BLaER1 (cell line): ENCODE data around the gene MCF2L.
A peak's percentile ranks its signal among the peaks of the same experiment; 100 is the strongest.

Experiments used
- H3K27ac ChIP-seq: shearing (Covaris generic); formaldehyde crosslinking; 2 replicates; pipeline ENCODE4 v1.8.1; 2022
- H3K27me3 ChIP-seq: shearing (Covaris generic); formaldehyde crosslinking; 2 replicates; pipeline ENCODE4 v1.8.1; 2022
- H3K36me3 ChIP-seq: shearing (Covaris generic); formaldehyde crosslinking; 2 replicates; pipeline ENCODE4 v1.8.1; 2022
- H3K4me1 ChIP-seq: shearing (Covaris generic); formaldehyde crosslinking; 2 replicates; pipeline ENCODE4 v1.8.1; 2022
- H3K4me2 ChIP-seq: shearing (Covaris generic); formaldehyde crosslinking; 2 replicates; pipeline ENCODE4 v1.8.1; 2022
- H3K4me3 ChIP-seq: shearing (Covaris generic); formaldehyde crosslinking; 2 replicates; pipeline ENCODE4 v1.8.1; 2022
- H3K9ac ChIP-seq: shearing (Covaris generic); formaldehyde crosslinking; 2 replicates; pipeline ENCODE4 v1.8.1; 2022
- H3K9me3 ChIP-seq: shearing (Covaris generic); formaldehyde crosslinking; 2 replicates; pipeline ENCODE4 v1.8.1; 2022
- H4K20me1 ChIP-seq: shearing (Covaris generic); formaldehyde crosslinking; 2 replicates; pipeline ENCODE4 v1.8.1; 2022
- Cebpa-rat ChIP-seq: shearing (Covaris generic); IDR thresholded peaks from 2 replicates; pipeline ENCODE4 v1.8.1; 2022

The MCF2L gene

DNA sequence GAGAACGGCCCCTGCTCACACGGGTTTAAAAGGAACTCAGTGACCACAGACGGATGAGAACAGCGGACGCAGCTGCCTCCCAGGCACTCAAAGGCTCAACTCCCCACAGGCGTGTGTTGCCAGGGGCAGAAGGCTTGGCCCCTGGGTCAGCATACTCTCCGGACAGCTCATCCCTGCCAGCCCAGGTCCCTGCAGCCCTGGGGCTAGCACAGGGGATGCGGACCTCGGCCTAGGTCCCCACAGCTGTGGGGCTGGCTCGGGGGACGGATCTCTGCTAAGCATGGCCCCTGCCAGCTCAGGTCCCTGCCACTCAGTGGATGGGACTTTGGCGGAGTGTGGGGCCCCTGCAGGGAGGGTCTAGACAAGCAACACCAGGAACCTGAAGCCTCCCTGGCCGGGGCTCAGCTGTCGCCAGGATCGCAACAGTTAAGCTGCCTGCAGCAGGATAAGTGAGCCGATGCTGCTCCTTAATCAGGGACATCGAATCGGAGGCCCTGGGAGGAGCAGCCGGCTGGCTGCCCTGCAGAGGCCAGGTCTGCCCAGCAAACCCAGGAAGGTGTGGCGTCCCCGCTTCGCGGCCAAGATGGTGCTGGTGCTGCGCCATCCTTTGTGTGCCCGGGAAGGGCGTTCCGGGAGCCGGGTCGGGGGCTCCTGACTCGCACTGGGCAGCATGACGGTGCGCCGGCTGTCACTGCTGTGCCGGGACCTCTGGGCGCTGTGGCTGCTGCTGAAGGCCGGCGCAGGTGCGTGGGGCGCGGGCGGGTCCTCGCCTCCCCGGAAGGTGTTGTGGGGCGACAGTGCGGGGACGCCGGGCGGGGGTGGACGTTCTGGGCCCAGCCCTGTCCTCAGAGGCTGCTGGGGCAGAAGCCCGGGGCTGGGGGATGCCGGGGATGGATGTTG, 32.5 kb downstream of the MCF2L start:
- peak overlapping the region; percentile 57 for H3K9ac ChIP-seq
- no peak for TF ChIP-seq Cebpa-rat

DNA sequence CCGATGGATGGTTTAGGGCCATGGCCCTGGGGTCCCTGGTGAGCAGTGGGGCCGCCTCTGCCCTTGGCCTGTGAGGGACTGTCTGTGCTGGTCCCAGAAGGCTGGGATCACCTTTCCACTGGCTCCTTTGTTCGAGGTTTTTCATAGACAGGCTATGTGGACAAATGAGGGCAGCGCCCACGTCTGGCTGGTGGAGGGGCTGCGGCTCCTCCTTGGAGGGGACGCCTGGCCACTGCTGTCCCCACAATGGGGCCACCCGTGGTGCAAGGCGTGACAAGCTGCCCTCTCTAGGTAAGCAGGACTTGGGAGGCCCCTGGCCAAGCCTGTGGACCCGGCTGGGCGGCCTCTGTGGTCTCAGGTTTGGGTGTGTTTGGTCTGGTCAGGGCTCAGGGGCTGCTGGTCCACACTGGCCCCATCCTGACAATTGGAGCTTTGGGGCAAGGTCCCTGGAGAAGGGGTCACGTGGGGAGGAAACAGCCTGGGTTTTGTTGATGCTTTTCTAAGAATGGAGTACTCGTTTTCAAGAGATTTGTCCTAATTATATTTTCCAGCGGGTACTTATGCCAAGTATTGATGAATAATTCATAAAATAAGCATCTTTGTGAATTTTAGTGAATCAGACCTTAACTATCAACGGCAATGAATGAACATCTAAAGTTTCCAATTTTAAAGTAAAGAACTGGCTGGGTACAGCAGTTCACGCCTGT, 33.3 kb downstream of the MCF2L start:
- Histone ChIP-seq H3K9ac (no peak overlapping the region), H3K4me2 (peak overlapping the region; percentile 91), H3K4me1 (peaks cover 89% of the 10 kb centered on the region), H3K27me3 (peaks cover 70% of the 10 kb centered on the region), H3K9me3 (no peaks in the 10 kb centered on the region), H3K36me3 (no peaks in the 10 kb centered on the region), H3K27ac (no peak overlapping the region), H3K4me3 (no peak overlapping the region), H4K20me1 (peaks cover 52% of the 10 kb centered on the region)
- no peak for TF ChIP-seq Cebpa-rat

More for the DNA sequence above, 32.5 kb downstream of the MCF2L start:
- Histone ChIP-seq H3K36me3 (no peaks in the 10 kb centered on the region), H3K4me2 (peak overlapping the region; percentile 91), H3K4me3 (peak overlapping the region; percentile 57), H3K9me3 (no peaks in the 10 kb centered on the region), H4K20me1 (peaks cover 43% of the 10 kb centered on the region), H3K4me1 (peaks cover 89% of the 10 kb centered on the region), H3K27me3 (peaks cover 70% of the 10 kb centered on the region), H3K27ac (peak overlapping the region; percentile 53)

- Histone ChIP-seq H4K20me1 (peaks cover 55% of the 10 kb centered on the region), H3K4me3 (no peak overlapping the region), H3K9me3 (no peaks in the 10 kb centered on the region), H3K27ac (no peak overlapping the region), H3K4me1 (peaks cover 83% of the 10 kb centered on the region), H3K9ac (no peak overlapping the region), H3K4me2 (peak overlapping the region; percentile 91), H3K27me3 (peaks cover 67% of the 10 kb centered on the region), H3K36me3 (no peaks in the 10 kb centered on the region)
- TF ChIP-seq Cebpa-rat = no peak
These were observed 33.9 kb downstream of the MCF2L start for GRCh38 chr13:113002913-113003290.

- no peak for TF ChIP-seq Cebpa-rat
- H3K27me3 ChIP-seq = peaks cover 62% of the 10 kb centered on the region
- H4K20me1 ChIP-seq = peaks cover 61% of the 10 kb centered on the region
These were observed 35.1 kb downstream of the MCF2L start for GRCh38 chr13:113004126-113004525.

DNA sequence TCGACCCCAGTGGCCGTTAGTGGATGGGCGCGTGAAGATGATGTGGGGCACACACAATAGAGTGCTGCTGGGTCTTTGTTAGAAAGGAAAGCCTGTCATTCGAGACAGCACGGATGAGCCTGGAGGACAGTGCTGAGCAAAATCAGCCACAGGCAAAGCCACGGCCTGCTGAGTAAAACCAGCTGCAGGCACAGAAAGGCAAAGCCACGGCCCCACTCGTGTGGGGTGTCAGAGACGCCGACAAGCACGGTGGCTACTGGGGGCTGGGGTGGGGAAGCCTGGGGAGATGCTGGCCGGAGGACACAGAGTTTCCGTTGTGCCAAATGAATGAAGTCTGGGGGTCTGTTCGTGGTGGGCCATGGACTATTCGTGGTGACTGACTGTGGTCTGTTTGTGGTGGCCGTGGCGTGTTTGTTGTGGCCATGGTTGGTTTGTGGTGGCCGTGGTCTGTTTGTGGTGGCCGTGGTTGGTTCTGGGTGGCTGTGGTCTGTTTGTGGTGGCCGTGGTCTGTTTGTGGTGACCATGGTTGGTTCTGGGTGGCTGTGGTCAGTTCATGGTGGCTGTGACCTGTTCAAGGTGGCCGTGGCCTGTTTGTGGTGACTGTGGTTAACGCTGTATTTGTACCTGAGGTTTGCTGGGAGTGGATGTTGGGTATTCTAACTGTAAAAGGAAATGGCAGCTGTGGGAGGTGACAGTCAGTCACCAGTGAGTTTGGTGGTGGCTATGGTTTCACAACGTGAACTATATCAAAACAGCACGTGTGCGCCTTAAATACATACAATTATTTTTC, 36.3 kb downstream of the MCF2L start:
- H3K4me2 ChIP-seq = peak overlapping the region; percentile 70
- no peak for TF ChIP-seq Cebpa-rat
- no peaks in the 10 kb centered on the region for H3K9me3 ChIP-seq
- peaks cover 60% of the 10 kb centered on the region for H4K20me1 ChIP-seq
- H3K4me3 ChIP-seq = no peak overlapping the region
- peaks cover 83% of the 10 kb centered on the region for H3K4me1 ChIP-seq
- no peak overlapping the region for H3K9ac ChIP-seq
- peaks cover 56% of the 10 kb centered on the region for H3K27me3 ChIP-seq
- no peak overlapping the region for H3K27ac ChIP-seq
- no peaks in the 10 kb centered on the region for H3K36me3 ChIP-seq

More at GRCh38 chr13:113004126-113004525, 35.1 kb downstream of the MCF2L start:
- Histone ChIP-seq H3K9me3 (no peaks in the 10 kb centered on the region), H3K27ac (no peak overlapping the region), H3K9ac (no peak overlapping the region), H3K4me1 (peaks cover 80% of the 10 kb centered on the region), H3K4me2 (no peak overlapping the region), H3K4me3 (no peak overlapping the region), H3K36me3 (no peaks in the 10 kb centered on the region)

DNA sequence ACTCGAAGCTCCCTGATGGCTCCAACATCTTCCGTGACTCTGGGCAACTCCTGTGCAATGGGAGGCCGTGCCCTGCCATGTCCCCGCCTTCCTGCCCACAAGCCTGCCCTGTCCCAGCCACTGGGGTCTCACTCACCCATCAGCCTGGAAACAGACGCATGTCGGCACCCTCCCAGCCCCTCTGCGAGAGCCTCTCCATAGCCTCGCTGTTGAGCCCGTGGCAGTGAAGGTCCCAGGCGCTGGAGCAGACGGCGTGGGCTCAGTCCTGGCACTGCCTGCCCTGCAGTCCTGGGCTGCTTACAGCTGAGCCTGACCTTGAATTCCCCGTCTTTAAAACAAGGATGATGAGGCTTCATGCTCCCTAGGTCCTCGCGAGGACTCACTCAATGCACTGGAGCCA, 37.0 kb downstream of the MCF2L start:
- Histone ChIP-seq H3K9ac (no peak overlapping the region), H3K9me3 (no peaks in the 10 kb centered on the region), H4K20me1 (peaks cover 53% of the 10 kb centered on the region)

GRCh38 chr13:113006660-113007059, 37.6 kb downstream of the MCF2L start:
- H4K20me1 ChIP-seq = peaks cover 46% of the 10 kb centered on the region
- no peak for TF ChIP-seq Cebpa-rat
- no peak overlapping the region for H3K9ac ChIP-seq
- peaks cover 80% of the 10 kb centered on the region for H3K4me1 ChIP-seq
- no peaks in the 10 kb centered on the region for H3K36me3 ChIP-seq
- H3K4me3 ChIP-seq = no peak overlapping the region
- peak overlapping the region; percentile 70 for H3K4me2 ChIP-seq
- H3K27me3 ChIP-seq = peaks cover 42% of the 10 kb centered on the region
- H3K9me3 ChIP-seq = no peaks in the 10 kb centered on the region
- no peak overlapping the region for H3K27ac ChIP-seq

More for the DNA sequence above, 37.0 kb downstream of the MCF2L start:
- peak overlapping the region; percentile 70 for H3K4me2 ChIP-seq
- H3K4me3 ChIP-seq = no peak overlapping the region
- no peak overlapping the region for H3K27ac ChIP-seq
- peaks cover 83% of the 10 kb centered on the region for H3K4me1 ChIP-seq
- peaks cover 49% of the 10 kb centered on the region for H3K27me3 ChIP-seq
- H3K36me3 ChIP-seq = no peaks in the 10 kb centered on the region
- no peak for TF ChIP-seq Cebpa-rat

DNA sequence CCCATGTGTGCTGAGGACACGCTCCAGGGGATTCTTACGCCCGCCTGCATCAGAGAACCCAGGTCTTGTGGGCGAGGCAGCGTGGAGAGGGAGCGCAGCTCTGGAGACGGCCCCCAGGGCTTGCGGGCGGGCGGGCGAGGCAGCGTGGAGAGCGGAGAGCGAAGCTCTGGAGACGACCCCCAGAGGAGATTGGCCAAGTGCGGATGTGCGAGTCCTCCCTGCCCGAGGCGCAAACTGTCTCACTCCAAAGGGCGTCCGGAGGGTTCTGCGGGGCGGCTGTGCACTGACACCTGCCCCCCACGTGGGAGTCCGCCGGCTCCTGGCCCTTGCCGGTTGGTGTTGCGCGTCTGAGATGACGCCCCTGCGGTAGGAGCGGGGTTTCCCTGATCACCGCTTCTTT, 39.8 kb downstream of the MCF2L start:
- Histone ChIP-seq H3K4me1 (peaks cover 68% of the 10 kb centered on the region), H3K4me3 (no peak overlapping the region), H3K27me3 (peaks cover 40% of the 10 kb centered on the region), H3K9ac (no peak overlapping the region), H3K27ac (no peak overlapping the region), H3K36me3 (no peaks in the 10 kb centered on the region), H3K9me3 (no peaks in the 10 kb centered on the region), H3K4me2 (peak overlapping the region; percentile 96), H4K20me1 (peaks cover 40% of the 10 kb centered on the region; the same call in 1 of the 2 replicates)
- TF ChIP-seq Cebpa-rat = no peak

DNA sequence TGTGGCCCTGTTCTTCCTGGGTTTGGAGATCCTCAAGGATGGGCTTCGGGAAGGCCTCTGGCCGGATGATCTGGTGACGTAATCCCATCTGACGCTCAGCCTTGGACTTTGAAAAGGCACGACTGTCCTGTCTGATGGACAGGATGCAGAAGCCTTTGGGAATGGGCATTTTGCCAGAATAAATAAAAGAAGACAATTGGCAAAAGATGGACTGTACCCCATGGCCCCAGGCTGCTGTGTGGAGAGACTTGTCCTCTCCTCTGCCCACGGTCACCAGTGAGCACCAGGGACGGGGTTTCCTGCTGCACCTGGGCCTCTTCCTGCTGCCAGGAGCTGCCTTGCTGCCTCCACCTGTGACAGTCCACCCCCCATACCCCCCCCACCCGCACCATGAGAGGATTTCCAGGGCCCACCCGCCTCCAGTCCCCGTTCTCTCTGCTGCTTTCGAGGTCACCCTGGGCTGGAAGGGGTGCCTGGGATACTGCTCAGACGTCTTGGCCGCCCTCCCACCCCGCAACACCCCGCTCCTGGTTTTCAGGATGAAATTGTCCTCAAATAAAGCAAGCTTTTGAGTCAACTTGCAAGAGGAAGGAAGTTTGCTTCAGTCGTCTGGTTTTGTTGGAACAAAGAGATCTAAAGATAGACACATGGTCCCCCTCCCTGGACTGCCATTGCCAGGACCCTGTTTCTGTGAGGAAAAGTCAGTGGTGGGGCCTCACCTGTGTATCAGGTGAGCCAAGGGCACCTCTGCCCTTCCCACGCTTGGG, 40.9 kb downstream of the MCF2L start:
- peak overlapping the region; percentile 96 for H3K4me2 ChIP-seq
- no peak overlapping the region; the same call in 1 of the 2 replicates for H3K4me3 ChIP-seq
- TF ChIP-seq Cebpa-rat = no peak
- no peaks in the 10 kb centered on the region for H3K9me3 ChIP-seq
- peaks cover 31% of the 10 kb centered on the region; the same call in 1 of the 2 replicates for H4K20me1 ChIP-seq
- no peaks in the 10 kb centered on the region for H3K36me3 ChIP-seq
- H3K27me3 ChIP-seq = peaks cover 32% of the 10 kb centered on the region
- peaks cover 62% of the 10 kb centered on the region for H3K4me1 ChIP-seq
- no peak overlapping the region for H3K9ac ChIP-seq
- no peak overlapping the region for H3K27ac ChIP-seq
